Thyroid gland (tissue), 4 donors: ENCODE results near the gene KAZN. TPM values are rescaled to one million over a fixed set of nuclear protein-coding genes. Genes with fewer than 3 reads are reported as not detected.

Experiments
- DNase-seq, 2 donors: peaks; one replicate each; pipeline ENCODE4 v3.0.0-alpha.2; 2019
- H3K27ac ChIP-seq, 3 donors: fragments of 200-600 bp; sonication (generic); 1 replicate in 2 of 3; 2 replicates in 1 of 3; pipeline ENCODE4 v1.5.1; 2016 to 2019; ENCODE audit warnings: mild to moderate bottlenecking in 1 of 3, moderate library complexity in 1 of 3
- H3K27me3 ChIP-seq: fragments of 200-600 bp; sonication (generic); one replicate; pipeline ENCODE4 v1.5.1; 2019
- H3K36me3 ChIP-seq, 2 donors: fragments of 200-600 bp; sonication (generic); one replicate each; pipeline ENCODE4 v1.5.1; 2016 to 2019
- H3K4me1 ChIP-seq, 2 donors: fragments of 200-600 bp; sonication (generic); one replicate each; pipeline ENCODE4 v1.5.1; 2017 to 2019
- H3K4me3 ChIP-seq, 3 donors: fragments of 200-600 bp; sonication (generic); replicated peaks in 1 of 3; 1 replicate in 2 of 3; 2 replicates in 1 of 3; pipeline ENCODE4 v1.5.1; 2016; ENCODE audit warnings: mild to moderate bottlenecking in 1 of 3
- H3K9me3 ChIP-seq: fragments of 200-600 bp; sonication (generic); one replicate; pipeline ENCODE4 v1.5.1; 2017
- POLR2A ChIP-seq, 2 donors: fragments of 450-650 bp; IDR thresholded peaks; one replicate each; pipeline ENCODE4 v1.6.1; 2017; ENCODE audit warnings: antibody characterized with exemption in 2 of 2, mild to moderate bottlenecking in 2 of 2, moderate library complexity in 1 of 2
- WGBS, 2 donors: methylation state at CpG; one replicate each; pipeline ENCODE4 v1.1.5; 2017; 5-methylcytosine and 5-hydroxymethylcytosine counted together
- intact Hi-C: fragments of 100-400 bp; cut with DNase I; formaldehyde crosslinking; loops from one replicate; pipeline ENCODE4 v1.15.1; 2023
- total RNA-seq, 4 donors: library from RNA; depleted of rRNA; stranded (reverse); fragments of >200 nt; gene quantifications; one replicate each; pipeline ENCODE4 v1.2.3, GENCODE V29; 2016
- TF ChIP-seq, protein P1 (sequence below), 6 experiments: fragments of 200-600 bp in 3 of 6; fragments of 450-650 bp in 3 of 6; sonication (generic) in 3 of 6; IDR thresholded peaks; one replicate each; pipeline ENCODE4 v1.5.1; 2016 to 2019; ENCODE audit warnings: antibody characterized with exemption in 6 of 6, mild to moderate bottlenecking in 2 of 6, inconsistent platforms in 1 of 6, moderate library complexity in 1 of 6

KAZN gene
- total RNA-seq, 4 donors from 2014 or later: 14.8 to 28.6 (median 18.2) TPM

- no peak for TF ChIP-seq POLR2A (IDR thresholded peaks at IDR 0.05)
- TF ChIP-seq, protein P1, sequence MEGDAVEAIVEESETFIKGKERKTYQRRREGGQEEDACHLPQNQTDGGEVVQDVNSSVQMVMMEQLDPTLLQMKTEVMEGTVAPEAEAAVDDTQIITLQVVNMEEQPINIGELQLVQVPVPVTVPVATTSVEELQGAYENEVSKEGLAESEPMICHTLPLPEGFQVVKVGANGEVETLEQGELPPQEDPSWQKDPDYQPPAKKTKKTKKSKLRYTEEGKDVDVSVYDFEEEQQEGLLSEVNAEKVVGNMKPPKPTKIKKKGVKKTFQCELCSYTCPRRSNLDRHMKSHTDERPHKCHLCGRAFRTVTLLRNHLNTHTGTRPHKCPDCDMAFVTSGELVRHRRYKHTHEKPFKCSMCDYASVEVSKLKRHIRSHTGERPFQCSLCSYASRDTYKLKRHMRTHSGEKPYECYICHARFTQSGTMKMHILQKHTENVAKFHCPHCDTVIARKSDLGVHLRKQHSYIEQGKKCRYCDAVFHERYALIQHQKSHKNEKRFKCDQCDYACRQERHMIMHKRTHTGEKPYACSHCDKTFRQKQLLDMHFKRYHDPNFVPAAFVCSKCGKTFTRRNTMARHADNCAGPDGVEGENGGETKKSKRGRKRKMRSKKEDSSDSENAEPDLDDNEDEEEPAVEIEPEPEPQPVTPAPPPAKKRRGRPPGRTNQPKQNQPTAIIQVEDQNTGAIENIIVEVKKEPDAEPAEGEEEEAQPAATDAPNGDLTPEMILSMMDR (IDR thresholded peaks at IDR 0.05): no peak
- 18 to 19% methylated on average over 7 of the region's 7 CpGs for WGBS, 2 donors
- no peaks in the 10 kb centered on the region for H3K9me3 ChIP-seq
- H3K27ac ChIP-seq: peak overlapping the region; percentile 46 to 65 (median 63)
- H3K36me3 ChIP-seq: no peaks in the 10 kb centered on the region
- no peak overlapping the region for H3K4me3 ChIP-seq
- H3K27me3 ChIP-seq: no peaks in the 10 kb centered on the region
- peak; percentile 79 to 81 for DNase-seq
- peaks cover 15 to 18% of the 10 kb centered on the region in 2 donors for H3K4me1 ChIP-seq
- intact Hi-C loops: no loop called here
Observed at GRCh38 chr1:14815175-14815877, 216.8 kb downstream of the KAZN start.

GRCh38 chr1:14817223-14818170 lies 219.0 kb downstream of the KAZN start:
- Histone ChIP-seq H3K9me3 (no peaks in the 10 kb centered on the region), H3K36me3 (no peaks in the 10 kb centered on the region), H3K4me1 (peaks cover 15 to 18% of the 10 kb centered on the region in 2 donors), H3K27me3 (no peaks in the 10 kb centered on the region), H3K4me3 (no peak overlapping the region), H3K27ac (no peak overlapping the region)
- intact Hi-C loops: no loop called here
- no peak for DNase-seq
- no peak for TF ChIP-seq POLR2A (IDR thresholded peaks at IDR 0.05)
- TF ChIP-seq, protein P1 (IDR thresholded peaks at IDR 0.05): no peak
- 84 to 93% methylated on average over 8 of the region's 8 CpGs for WGBS, 2 donors

GRCh38 chr1:14820295-14821085 lies 222.0 kb downstream of the KAZN start:
- Histone ChIP-seq H3K4me3 (no peak overlapping the region), H3K9me3 (no peaks in the 10 kb centered on the region), H3K4me1 (peaks cover 3 to 5% of the 10 kb centered on the region in 2 donors), H3K36me3 (no peaks in the 10 kb centered on the region), H3K27me3 (no peaks in the 10 kb centered on the region), H3K27ac (no peak overlapping the region)
- intact Hi-C loops: no loop called here
- no peak for DNase-seq
- 90 to 94% methylated on average over 17 to 18 of the region's 18 CpGs for WGBS, 2 donors
- TF ChIP-seq, protein P1 (IDR thresholded peaks at IDR 0.05): no peak
- TF ChIP-seq POLR2A (IDR thresholded peaks at IDR 0.05): no peak

DNA sequence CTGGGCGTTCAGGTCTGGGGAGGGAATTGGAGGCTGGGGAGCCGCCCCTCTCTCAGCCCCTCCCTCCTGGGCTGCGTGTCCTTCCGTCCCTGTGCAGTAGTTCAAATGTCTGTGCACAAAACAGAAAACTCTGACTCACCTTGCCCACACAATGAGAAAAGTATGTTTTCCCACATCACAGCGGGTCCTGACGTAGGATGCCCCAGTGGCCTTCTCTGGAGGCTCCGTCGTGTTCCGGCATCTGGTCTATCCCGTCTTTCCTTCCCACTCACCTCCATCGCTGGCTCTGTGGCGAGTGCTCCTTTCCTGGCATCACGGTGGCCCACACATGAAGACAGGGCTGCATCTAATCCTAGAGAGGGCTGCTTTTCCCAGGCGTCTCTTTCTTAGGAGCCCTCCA lies 224.0 kb downstream of the KAZN start:
- no peak for TF ChIP-seq POLR2A (IDR thresholded peaks at IDR 0.05)
- TF ChIP-seq, protein P1 (IDR thresholded peaks at IDR 0.05): no peak
- H3K4me1 ChIP-seq: no peaks in the 10 kb centered on the region

More for the DNA sequence above, 224.0 kb downstream of the KAZN start:
- no peak for DNase-seq
- Histone ChIP-seq H3K27ac (no peak overlapping the region), H3K27me3 (no peaks in the 10 kb centered on the region), H3K36me3 (no peaks in the 10 kb centered on the region), H3K9me3 (no peaks in the 10 kb centered on the region), H3K4me3 (no peak overlapping the region)
- WGBS, 2 donors: 93% methylated on average over 14 of the region's 14 CpGs
- intact Hi-C loops: no loop called here
